ENCODE measurements around the gene EEF2. TPM values are rescaled to one million over a fixed set of nuclear protein-coding genes. Genes with fewer than 3 reads are reported as not detected.

The EEF2 gene
- total RNA-seq, 1 experiment from 2014 or later: 1,124 TPM

DNA sequence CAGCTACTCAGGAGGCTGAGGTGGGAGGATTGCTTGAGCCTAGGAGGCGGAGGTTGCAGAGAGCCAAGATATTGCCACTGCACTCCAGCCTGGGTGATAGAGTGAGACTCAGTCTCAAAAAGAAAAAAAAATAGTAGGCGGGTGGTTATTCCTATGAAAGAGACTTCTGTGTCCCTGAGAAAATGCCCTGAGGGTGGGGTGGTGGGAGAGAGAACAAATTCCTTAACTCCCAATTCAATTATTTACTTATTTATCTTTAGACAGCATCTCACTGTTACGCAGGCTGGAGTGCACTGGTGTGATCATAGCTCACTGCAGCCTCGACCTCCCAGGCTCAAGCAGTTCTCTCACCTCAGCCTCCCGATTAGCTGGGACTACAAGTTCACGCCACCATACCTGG is 10.3 kb upstream of the EEF2 start:
- Histone ChIP-seq H3K9me2 (replicated peaks; ENCODE audit: low read length) (no peaks in the 10 kb centered on the region), H3K9me3 (ENCODE audit: low read length) (no peaks in the 10 kb centered on the region), H3K36me3 (ENCODE audit: low read depth, low read length) (no peaks in the 10 kb centered on the region), H3K27ac (ENCODE audit: low read length) (no peak overlapping the region), H3K4me2 (ENCODE audit: low read length) (no peak overlapping the region), H3K79me2 (ENCODE audit: low read length) (no peaks in the 10 kb centered on the region), H3K4me3 (ENCODE audit: low read length) (no peak overlapping the region), H3F3A (ENCODE audit: low read length, unreplicated experiment) (no peaks in the 10 kb centered on the region), H3K4me1 (ENCODE audit: insufficient read depth, low read length) (no peaks in the 10 kb centered on the region), H3K9ac (ENCODE audit: low read length) (no peak overlapping the region), H2AFZ (ENCODE audit: low read length) (no peak overlapping the region), H3K27me3 (ENCODE audit: low read length) (no peaks in the 10 kb centered on the region), H4K20me1 (ENCODE audit: low read length) (no peaks in the 10 kb centered on the region)
- ATAC-seq: no peak; the same call in 1 of the 2 replicates
- intact Hi-C loops (cut with micrococcal nuclease): no loop called here
- TF ChIP-seq, protein P1, sequence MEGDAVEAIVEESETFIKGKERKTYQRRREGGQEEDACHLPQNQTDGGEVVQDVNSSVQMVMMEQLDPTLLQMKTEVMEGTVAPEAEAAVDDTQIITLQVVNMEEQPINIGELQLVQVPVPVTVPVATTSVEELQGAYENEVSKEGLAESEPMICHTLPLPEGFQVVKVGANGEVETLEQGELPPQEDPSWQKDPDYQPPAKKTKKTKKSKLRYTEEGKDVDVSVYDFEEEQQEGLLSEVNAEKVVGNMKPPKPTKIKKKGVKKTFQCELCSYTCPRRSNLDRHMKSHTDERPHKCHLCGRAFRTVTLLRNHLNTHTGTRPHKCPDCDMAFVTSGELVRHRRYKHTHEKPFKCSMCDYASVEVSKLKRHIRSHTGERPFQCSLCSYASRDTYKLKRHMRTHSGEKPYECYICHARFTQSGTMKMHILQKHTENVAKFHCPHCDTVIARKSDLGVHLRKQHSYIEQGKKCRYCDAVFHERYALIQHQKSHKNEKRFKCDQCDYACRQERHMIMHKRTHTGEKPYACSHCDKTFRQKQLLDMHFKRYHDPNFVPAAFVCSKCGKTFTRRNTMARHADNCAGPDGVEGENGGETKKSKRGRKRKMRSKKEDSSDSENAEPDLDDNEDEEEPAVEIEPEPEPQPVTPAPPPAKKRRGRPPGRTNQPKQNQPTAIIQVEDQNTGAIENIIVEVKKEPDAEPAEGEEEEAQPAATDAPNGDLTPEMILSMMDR (conservative IDR thresholded peaks at IDR 0.05; ENCODE audit: low read depth, low read length): no peak
- TF ChIP-seq EZH2 (IDR thresholded peaks at IDR 0.05; ENCODE audit: low read length, unreplicated experiment) (no peak), EZH2phosphoT487 (IDR thresholded peaks at IDR 0.05; ENCODE audit: borderline replicate concordance, low read length) (no peak)
- BruUV-seq (replicated peaks): no TSS peak
- no peak for DNase-seq
- POLR2A ChIA-PET (ENCODE audit: unreplicated experiment): no interaction called here
- CTCF ChIA-PET: no interaction called here

DNA sequence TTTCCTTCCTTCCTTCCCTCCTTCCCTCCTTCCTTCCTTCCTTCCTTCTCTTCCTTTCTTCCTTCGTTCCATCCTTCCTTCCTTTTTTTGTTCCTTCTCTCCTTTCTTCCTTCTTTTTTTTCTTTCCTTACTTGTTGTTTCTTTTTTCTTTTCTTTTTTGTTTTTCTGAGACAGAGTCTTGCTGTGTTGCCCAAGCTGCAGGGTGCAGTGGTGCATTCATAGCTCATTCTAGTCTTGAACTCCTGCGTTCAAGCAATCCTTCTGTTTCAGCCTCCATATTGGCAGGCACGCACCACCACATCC is 5.5 kb upstream of the EEF2 start:
- ChIA-PET POLR2A (ENCODE audit: unreplicated experiment) (no interaction called here), CTCF (no interaction called here)
- H3K4me2 ChIP-seq (ENCODE audit: low read length): no peak overlapping the region
- no peak overlapping the region for H3K4me3 ChIP-seq (ENCODE audit: low read length)
- TF ChIP-seq, protein P1 (conservative IDR thresholded peaks at IDR 0.05; ENCODE audit: low read depth, low read length): no peak
- no peak for TF ChIP-seq EZH2phosphoT487 (IDR thresholded peaks at IDR 0.05; ENCODE audit: borderline replicate concordance, low read length)
- no peak for TF ChIP-seq EZH2 (IDR thresholded peaks at IDR 0.05; ENCODE audit: low read length, unreplicated experiment)
- H3K36me3 ChIP-seq (ENCODE audit: low read depth, low read length): no peaks in the 10 kb centered on the region
- no TSS peak for BruUV-seq (replicated peaks)
- H2AFZ ChIP-seq (ENCODE audit: low read length): peak overlapping the region; percentile 76
- peaks cover 4% of the 10 kb centered on the region for H3F3A ChIP-seq (ENCODE audit: low read length, unreplicated experiment)
- H4K20me1 ChIP-seq (ENCODE audit: low read length): no peaks in the 10 kb centered on the region
- H3K9me3 ChIP-seq (ENCODE audit: low read length): no peaks in the 10 kb centered on the region
- intact Hi-C loops (cut with micrococcal nuclease): no loop called here
- H3K79me2 ChIP-seq (ENCODE audit: low read length): no peaks in the 10 kb centered on the region
- 0 out of 2 replicates have a peak, but pooled peaks cover 8% of the 10 kb centered on the region for H3K4me1 ChIP-seq (ENCODE audit: insufficient read depth, low read length)
- ATAC-seq (no peak), DNase-seq (no peak)
- no peak overlapping the region for H3K9ac ChIP-seq (ENCODE audit: low read length)
- H3K9me2 ChIP-seq (replicated peaks; ENCODE audit: low read length): no peaks in the 10 kb centered on the region
- H3K27ac ChIP-seq (ENCODE audit: low read length): no peak overlapping the region
- H3K27me3 ChIP-seq (ENCODE audit: low read length): no peaks in the 10 kb centered on the region

DNA sequence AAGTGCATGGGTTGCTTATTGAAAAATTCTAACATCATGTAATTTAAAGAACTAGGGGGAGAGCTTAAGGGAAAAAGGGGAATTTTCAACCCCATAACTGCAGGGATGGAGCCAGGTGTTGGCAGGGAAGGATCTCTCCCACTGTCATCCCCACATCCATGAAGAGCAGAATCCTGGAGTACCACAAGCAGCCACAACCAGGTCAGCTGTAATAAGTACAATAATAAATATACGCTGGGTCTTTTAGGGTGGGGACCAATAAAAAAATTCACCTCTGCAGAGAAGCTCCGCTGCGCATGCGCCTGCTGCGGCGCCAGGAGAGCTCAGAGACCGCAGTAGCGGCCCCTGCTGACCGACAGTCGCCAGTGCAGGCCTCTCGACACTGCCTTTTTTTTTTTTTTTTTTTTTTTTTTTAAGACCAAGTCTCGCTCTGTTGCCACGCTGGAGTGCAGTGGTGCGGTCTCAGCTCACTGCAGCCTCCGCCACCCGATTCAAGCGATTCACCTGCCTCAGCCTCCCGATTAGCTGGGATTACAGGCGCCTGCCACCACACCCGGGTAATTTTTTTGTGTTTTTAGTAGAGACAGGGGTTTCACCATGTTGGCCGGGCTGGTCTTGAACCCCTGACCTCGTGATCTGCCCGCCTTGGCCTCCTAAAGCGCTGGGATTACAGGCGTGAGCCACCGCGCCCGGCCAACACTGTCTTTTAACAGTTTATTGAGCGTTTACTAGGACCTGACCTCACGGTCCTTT is 2.5 kb upstream of the EEF2 start:
- intact Hi-C loops (cut with micrococcal nuclease): loop anchor here (5.0 kb wide), 2 partner anchors 215 to 225 kb away; partner anchors contain the start of genes APBA3 and MRPL54
- H3K36me3 ChIP-seq (ENCODE audit: low read depth, low read length): peaks cover 21% of the 10 kb centered on the region
- H4K20me1 ChIP-seq (ENCODE audit: low read length): peaks cover 24% of the 10 kb centered on the region
- H3K4me2 ChIP-seq (ENCODE audit: low read length): peak overlapping the region; percentile 99
- TF ChIP-seq EZH2phosphoT487 (IDR thresholded peaks at IDR 0.05; ENCODE audit: borderline replicate concordance, low read length): no peak
- TF ChIP-seq, protein P1 (conservative IDR thresholded peaks at IDR 0.05; ENCODE audit: low read depth, low read length): peak; percentile 61
- H2AFZ ChIP-seq (ENCODE audit: low read length): peak overlapping the region; percentile 88
- BruUV-seq (replicated peaks): no TSS peak
- POLR2A ChIA-PET (ENCODE audit: unreplicated experiment): interaction anchor here (0.6 kb wide), 1 partner anchor 225 kb away, joined by 4 read pairs; no protein-coding TSS in a partner anchor
- CTCF ChIA-PET: interaction anchor here (0.6 to 0.7 kb wide), 12 partner anchors 12 to 879 kb away, joined by 3 to 21 read pairs (median 9); partner anchors contain the start of gene PLIN3
- peak; percentile 30 for ATAC-seq
- no peak overlapping the region for H3K27ac ChIP-seq (ENCODE audit: low read length)
- peaks cover 25% of the 10 kb centered on the region for H3K79me2 ChIP-seq (ENCODE audit: low read length)
- no peaks in the 10 kb centered on the region for H3K9me2 ChIP-seq (replicated peaks; ENCODE audit: low read length)
- no peak overlapping the region for H3K9ac ChIP-seq (ENCODE audit: low read length)
- peaks cover 20% of the 10 kb centered on the region for H3K4me1 ChIP-seq (ENCODE audit: insufficient read depth, low read length)
- H3K4me3 ChIP-seq (ENCODE audit: low read length): peak overlapping the region; percentile 97
- H3K27me3 ChIP-seq (ENCODE audit: low read length): no peaks in the 10 kb centered on the region
- H3F3A ChIP-seq (ENCODE audit: low read length, unreplicated experiment): peaks cover 4% of the 10 kb centered on the region
- H3K9me3 ChIP-seq (ENCODE audit: low read length): no peaks in the 10 kb centered on the region
- DNase-seq: peak; percentile 87

All from PC-3 (cell line).